GOT3 (cell line): ENCODE measurements around the gene WDR93.

Experiments
- DNase-seq: peaks from one replicate; lab custom pipeline; 2025; ENCODE audit warnings: mixed read lengths; lab: John Stamatoyannopoulos, UW

Gene WDR93

DNA sequence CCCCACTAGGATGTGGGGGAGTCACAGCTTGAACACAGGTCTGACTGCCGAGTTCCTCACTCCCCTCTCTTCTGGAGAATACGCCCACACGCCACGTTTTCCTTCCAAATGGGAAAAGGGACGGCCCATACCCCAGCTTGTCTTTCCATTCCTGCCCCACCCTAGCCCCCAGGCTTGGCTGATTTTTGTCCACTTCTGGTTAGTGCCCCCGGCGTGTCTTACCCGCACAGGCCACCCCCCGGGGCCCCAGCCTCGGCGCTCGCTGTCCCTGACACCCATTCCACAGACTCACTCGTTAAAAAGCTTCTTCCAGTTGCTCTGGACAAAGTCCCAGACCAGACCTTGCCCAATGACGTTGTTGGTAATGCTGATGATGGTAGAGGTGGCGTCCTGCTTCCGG lies 100.0 kb downstream of the WDR93 start:
- DNase-seq: no peak

DNA sequence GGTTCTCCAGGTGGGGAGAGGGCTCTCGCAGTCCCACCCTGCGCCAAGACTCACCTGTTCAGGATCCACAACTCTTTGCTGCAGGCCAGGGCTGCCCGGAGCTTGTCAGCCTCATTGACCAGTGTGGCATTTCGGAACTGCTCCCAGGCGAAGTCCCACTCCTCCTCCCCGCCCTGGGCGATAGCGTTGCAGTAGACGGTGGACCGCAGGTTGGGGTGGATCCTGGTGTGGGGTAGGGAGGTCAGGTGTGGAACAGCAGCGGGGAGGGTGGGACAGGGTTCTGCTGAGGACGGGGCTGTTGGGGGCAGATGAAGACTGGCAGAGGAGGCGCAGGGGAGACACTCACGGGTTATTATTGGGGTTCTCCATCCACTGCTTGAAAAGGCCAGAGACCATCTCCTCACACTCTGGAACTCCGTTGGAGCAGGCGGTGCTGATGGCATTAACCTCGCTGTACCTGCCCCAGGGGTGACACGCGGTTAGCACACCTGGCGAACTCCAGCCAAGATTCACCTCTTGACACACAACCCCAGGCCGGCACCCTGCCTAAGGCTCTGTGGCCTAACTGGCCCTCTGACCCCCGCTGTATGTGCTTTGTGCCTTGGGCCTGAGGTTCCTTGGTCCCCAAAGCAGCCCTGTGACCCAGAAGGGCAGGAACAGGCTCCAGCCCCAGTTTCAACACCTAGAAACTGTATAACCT lies 101.6 kb downstream of the WDR93 start:
- no peak for DNase-seq
